HG02623 (cell line): ENCODE measurements around the gene MAGI2.

Experiments
- ATAC-seq: cut with Tn5 transposase; IDR thresholded peaks from one replicate; pipeline ENCODE4 v1.9.1; 2021; ENCODE audit warnings: moderate library complexity; ENCODE audit not compliant: unreplicated experiment

Gene MAGI2

DNA sequence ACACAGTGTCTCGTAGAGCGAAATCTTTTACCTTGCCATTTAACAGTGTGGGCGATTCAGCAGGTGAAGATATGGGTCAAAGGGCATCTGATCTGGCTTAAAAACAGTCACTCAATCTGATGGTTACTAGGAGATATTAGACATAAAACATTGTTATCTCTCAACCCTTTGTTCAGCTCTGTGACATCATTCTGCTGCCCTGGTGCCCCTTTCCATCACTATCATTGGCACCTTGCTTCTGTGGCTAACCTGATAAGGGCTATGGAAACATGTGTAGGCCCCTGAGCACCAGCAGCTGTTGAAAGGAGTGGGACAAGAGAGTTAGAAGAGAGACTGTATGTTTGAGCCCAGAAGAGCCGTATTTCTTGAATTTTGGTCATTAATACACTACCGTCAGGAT is 1004.6 kb downstream of the MAGI2 start:
- no peak for ATAC-seq

DNA sequence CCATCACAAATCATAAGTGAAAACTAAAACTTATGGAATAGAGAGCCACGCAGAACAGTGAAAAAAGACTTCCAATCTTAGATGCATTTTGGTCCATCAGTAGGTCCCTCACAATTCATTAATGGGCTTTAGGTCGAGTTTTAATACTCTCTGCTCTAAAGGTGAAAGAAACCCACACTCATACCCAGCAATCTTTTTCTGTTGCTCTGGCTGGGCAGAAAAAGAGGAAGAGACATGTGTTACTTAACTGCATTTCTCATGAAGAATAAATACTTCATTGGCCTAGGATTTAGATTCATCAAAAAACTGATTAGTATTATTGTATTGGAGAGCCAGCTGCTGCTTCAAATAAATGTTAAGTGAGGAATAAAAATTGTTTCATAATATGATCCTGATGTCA is 1009.2 kb downstream of the MAGI2 start:
- no peak for ATAC-seq

DNA sequence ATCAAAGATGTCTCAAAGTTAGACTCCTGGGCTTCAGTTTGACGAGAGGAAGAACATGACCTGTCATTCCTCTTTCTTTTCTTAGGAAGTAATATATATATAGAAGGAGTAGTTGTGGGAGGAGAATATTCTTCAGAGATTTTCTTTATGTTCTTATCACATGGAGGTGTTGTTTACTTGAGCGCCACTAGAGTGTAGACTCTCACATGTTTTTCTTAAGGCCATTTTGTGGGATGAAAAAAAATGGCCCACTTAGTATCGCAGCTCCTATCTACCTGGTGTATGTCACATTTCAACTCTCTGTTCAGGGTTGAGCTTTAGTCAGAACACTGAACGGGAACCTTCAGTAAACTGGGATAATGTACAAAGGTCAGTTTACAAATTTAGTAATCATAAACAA is 1009.7 kb downstream of the MAGI2 start:
- no peak for ATAC-seq

DNA sequence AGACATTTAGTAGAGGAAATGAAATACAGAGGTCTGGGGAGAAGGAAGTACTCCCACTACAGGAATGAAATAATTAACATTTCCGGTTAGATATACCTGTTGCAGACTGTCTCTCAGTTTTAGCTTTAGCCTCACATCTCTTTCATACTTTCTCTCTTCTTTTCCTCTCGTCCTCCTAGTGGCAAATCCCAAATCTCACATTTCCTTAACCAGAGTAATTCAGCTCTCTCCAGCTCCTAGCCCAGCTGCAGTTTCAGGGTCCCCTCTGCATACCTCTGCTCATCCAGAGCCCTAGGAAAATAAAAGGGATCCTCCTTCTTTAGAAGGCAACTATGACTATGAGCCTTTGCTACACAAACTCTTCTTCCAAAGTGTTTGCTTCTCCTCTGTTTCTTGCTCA is 1011.7 kb downstream of the MAGI2 start:
- ATAC-seq: no peak

DNA sequence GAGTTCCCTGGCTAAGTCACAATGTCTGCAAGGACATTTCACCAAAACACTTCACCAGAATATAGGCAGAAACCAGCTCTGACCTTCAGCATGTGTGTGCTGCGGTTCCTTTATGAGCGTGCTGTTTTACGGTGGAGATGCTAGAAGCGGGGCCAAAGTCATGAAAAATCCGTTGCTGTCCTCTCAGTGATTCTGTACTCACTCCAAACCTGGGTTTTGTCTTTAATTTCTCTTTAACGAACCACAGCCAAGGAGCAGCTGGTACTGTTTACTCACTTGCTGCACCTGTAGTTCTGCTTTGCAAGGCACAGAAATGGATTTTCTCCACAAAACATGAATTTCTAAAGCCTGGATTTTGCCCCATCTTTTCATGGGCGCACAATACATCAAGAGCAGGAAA is 1015.0 kb downstream of the MAGI2 start:
- no peak for ATAC-seq

DNA sequence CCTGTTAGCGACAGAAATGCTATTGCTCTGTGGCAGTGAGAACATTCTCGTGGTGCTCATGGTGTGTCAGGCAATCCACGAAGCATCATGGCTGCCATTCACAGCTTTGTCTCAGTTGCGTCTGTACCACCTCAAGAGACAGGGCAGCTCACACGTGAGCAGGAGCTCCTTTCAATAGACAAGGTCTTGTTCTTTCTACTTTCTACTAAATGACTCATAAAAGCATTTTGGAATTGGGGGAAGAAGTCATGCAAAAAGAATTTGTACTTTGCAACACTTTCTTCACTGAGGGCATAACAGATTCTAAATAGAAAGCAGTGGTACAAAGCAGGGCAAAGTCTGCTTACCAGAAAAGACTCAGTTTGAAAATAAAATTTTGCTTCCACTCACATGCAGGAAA is 1016.3 kb downstream of the MAGI2 start:
- ATAC-seq: no peak

DNA sequence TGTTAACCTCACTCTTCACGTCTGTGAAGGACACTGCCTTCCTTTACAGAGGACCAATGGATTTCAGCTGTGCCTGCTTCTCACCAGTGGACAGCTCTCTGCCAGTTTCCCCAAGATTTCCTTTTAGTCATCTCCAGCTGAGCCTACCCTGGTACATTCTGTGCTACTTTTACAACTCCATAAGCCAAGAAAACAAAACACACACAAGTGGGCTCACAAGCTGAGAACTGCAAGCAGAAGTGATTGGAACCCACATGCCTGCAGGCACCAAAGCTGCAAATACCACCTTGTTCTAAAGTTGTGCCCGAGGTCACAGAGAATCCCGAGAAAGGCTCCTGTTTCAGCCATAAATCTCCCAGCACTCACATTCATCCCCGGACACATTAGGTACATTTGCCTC is 1018.1 kb downstream of the MAGI2 start:
- ATAC-seq: no peak

DNA sequence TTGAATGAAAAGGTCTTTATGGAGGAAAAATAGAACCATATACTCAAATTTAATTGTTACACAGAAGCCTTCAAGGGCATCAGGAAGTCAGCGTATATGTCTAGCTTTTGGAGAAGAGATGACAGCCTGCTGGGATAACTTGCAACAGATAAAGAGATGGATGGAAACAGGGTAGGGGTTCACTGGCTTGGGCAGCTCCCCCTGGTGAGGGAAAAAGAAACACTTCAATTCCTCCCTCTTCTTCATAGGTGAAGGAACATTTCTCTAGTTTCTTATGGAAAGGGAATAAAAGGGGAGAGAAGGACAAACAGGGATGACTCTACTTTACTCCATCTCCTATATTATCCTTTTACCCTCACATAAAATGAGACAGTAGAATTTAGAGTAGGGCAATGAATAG is 1019.2 kb downstream of the MAGI2 start:
- no peak for ATAC-seq

DNA sequence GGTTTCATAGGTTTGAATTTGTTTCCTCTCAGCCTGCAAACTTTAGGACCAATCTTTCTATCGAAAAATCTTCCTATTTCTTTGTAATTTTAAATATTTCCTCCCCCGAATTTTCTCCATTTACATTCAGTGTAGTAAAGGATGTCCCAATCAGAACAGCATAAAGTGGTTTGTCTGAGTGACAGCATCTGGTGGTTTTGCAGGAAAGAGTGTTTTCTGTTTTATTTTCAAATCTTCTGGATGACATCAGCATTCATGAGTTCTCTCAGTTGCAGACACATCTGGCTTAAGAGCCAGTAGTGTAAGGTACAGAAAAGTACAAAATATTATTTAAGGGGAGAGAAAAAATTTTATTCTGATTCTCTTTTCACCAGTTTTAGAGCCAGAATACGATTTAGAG is 1020.0 kb downstream of the MAGI2 start:
- no peak for ATAC-seq

DNA sequence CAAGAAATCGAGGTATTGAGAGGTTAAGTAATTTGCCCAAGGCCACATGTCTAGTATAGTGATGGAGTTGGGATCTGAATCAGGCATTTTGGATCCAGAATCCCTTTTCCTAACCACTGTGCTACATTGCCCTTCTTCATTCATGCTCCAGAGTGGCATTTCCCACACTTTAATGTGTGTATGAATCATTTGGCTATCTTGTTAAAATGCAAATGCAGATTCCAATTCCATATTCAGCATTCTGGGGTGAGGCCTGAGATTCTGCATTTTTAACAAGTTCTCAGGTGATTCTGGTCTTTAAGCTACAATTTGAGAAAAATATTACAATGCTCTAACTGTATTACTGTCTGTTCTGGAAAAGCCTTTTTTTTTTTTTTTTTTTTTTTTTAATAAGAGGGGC is 1023.6 kb downstream of the MAGI2 start:
- ATAC-seq: no peak

DNA sequence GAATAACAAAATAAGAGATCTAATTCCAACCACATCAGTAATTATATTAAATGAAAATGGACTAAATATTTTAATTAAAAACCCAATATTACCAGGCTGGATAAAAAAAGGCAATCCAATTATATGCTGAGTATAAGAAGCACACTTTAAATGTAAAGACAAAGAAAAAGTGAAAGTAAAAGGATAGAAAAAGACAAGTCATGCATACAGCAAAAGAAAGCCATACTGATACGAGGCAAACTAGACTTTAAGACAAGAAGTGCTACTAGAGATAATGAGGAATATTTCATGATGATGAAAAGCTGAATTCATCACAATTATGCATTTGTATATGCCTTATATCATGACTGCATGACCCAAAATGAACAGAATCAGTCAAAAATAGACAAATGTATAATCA is 1026.3 kb downstream of the MAGI2 start:
- peak; percentile 55 for ATAC-seq

DNA sequence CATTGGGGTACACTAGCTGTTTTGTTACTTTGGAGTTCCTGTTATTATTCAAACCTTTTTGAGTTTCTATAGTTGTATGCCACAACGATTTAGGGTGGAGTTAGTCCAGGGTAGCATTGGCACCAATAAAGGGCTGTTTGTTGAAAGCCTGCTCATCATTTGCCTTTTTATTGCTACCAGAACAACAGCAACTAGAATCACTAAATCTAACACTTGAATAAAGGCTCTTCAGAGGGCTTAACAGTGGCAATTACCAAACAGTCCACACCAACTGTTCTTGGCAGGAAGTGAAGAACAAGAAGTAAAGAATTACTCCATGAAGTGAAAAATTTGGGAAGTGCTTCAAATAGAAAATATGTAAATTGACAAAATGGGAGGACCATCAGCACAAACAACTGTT is 1033.5 kb downstream of the MAGI2 start:
- ATAC-seq: no peak

DNA sequence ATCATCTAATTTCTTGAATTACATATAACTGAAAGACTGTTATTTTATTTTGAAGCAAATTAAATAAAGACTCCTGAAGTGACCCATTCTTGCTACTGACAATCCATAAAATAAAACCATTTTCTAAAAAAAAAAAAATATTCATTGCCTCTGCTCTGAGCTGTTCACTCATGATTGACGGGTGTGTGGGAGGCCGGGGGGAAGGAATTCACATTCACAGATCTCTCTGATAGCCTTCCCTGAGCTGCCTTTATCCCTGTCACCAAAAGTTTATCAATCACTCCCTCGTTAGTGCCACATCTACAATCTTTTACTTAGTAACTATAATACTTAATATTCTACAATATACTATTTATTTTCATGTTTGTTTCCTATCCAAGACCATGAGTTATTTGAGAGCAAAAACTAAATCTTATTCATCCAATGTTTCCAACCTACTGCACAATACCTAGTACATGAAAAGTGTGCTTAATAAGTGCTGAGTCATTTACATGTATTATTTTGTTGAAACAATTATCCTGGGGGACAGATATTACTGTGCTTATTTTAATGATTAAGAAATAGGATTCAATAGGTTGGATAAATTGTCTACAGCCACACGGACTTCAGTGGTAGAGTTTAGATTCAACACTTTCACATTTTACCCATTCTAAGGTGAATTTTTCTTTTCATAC is 1036.2 kb downstream of the MAGI2 start:
- no peak for ATAC-seq

DNA sequence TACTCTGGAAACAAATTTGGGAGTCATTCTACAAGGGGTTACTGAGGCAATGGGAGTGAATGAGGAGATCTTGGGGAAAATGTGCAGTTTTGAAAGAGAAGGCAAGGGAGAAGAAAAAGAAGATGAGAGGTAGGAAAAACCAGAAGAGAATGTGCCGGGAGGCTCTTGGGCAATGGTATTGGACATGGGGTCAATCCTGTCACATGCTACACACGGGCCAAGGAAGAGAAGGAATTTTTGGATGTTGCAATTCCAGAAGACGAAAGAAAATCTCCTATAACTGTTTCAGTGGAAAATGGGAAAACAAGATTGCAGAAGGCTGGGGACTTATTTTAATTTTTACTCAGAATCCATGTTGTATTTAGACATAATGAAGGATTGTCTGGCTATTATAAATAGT is 1039.9 kb downstream of the MAGI2 start:
- ATAC-seq: no peak

DNA sequence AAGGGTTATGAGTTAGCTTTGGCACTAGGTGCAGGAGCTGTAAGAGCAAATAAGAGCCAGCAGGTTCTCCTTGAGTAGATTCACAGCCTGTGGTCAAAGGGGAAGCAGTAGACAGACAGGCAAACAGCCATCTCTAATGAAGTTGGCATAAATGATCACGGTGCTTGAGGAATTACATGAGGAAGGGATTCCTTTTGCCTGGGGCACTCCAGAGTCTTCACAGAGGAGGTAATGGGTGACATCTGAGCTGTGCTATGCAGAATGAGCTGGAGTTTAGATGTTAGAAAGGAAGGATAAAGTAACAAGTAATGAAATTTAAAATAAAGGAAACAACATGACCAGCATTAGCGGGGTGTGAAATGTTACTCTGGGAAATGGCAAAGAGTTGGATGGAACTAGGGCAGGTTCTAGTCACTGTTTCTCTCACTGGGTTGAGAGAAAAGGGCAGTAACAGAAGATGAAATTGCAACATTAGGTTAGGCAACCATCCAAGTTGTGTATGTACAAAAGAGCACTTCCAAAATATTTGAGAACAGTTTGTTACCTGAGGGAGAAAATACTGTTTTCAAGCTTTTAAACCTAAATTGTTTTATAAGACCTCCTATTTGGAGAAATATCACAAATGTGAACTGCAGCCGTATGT is 1041.1 kb downstream of the MAGI2 start:
- no peak for ATAC-seq

DNA sequence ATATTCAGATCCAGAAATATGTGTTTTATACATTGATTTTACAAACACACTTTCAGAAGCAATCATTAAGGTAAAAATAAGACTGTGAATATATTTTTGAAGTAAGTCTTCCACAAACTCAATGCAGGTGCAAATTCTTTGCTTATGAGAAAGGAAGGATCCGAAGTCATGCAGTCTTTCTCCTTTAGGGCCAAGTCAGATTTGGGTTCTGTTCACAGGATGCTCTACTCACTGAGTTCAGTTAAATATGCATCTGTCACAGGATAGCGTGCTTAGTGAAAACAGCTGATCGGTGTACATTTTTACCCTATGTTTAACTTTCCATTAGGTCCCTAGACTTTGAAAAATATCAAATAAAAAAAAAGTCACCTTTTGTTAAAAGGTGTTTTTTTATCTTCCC is 1046.4 kb downstream of the MAGI2 start:
- ATAC-seq: no peak

DNA sequence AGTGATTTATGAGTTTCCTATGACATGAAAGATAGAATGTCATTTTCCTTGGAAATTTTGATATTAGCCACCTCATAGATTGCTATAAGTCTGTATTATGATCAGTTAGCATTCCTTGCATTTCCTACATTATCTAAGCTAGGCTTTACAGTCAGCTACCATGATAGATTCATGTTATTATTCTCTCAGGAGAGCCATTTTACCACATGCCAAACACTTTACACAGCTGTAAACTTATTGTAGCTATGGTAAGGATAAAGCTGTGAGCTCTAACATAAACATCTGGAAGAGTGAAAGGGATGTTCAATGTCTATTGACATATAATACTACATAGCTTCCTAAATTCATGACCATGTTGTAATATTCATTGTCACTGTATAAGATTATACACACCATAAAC is 1046.9 kb downstream of the MAGI2 start:
- no peak for ATAC-seq

DNA sequence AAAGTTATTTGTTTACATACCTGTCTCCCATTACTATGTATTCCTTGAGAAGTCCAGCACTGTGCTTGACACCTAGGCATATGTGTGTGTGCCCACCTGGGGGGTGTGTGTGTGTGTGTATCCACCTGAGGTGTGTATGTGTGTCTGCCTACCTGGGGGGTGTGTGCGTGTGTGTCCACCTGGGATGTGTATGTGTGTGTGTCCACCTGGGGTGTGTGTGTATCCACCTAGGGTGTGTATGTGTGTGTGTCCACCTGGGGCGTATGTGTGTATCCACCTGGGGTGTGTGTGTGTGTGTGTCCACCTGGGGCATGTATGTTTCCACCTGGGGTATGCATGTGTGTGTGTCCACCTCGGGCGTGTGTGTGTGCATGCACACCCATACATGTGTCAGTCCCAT is 1051.4 kb downstream of the MAGI2 start:
- no peak for ATAC-seq

DNA sequence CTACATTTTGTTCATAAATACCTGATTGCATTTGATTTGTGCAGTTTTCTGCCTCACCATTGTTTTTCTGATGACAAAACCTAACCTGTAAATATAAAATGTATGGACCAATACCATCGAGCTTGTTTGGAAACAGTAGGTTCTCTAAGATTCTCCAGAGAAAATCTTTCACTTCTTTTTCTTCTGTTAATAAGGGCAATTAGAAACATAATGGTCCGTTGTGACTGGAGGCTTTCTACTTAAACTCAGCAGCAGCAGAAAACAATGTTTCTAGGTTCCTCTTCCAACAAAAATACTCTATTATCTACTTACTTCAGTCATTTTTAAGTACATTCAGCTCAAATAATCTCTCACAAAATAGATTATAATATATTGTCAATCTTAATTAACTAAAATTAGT is 1053.4 kb downstream of the MAGI2 start:
- ATAC-seq: no peak

DNA sequence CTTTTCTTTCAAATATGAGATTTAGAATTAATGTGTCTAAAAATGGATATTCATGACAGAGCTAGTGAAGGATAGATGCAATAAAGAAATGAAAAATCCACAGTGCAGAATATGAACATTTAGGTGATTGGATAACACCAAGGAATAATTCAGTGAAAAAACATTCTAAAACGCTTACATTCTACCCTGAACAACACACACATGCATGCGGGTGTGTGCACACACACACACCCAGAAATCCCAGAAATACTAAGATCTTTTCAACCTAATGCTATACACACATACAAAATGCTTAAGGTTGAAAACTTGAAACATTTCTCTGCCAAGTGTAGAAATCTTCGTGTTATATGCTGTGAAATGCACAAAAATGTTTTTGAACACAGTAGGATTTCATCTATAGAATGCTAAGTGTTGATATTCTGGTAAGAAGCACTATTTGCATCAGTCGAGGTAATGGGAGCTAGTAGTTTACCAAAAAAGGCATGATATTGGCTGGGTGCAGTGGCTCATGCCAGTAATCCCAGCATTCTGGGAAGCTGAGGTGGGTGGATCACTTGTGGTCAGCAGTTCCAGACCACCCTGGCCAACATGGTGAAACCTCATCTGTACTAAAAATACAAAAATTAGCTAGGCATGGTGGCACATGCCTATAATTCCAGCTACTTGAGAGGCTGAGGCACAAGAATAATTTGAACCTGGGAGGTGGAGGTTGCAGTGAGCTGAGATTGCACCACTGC is 1054.3 kb downstream of the MAGI2 start:
- ATAC-seq: no peak

DNA sequence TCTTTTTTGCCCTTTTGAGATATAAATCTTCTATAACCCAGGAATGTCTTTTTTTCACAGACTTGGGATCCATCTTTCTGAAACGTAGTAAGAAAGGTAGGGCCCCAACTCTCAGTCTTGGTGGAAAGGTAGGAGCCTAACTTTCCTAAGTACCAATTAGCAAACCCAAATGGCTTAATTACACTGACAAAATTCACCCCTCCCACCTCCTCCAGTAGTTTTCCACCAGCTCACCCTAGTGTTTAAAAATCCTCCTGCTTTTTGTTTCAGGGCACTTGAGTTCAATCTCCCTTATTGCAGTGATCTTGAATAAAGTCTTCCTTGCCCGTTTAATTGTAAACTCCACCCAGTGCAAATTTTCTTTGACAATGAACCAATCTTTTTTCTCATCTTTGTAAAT is 1054.9 kb downstream of the MAGI2 start:
- no peak for ATAC-seq

DNA sequence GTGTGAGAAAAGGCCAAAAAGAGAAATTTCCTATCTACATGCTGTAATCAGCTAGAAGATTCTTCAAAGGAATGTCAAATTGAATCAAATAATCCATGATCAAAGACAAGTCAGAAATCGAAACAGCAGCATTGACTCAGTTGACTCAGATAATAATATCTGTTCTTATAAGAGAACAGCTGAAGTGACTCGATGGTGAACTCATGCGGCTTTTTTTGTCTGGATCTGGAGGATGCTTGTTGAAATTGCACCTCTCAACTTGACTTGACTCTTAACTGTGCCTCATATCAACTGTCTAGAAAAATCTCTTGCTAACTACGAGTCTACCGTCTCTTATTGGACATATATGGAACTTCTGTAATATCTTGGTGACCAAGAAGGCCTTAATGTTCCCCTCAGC is 1055.4 kb downstream of the MAGI2 start:
- no peak for ATAC-seq
